CMK (cell line): ENCODE data around the gene SGMS1.
A peak's percentile ranks its signal among the peaks of the same experiment; 100 is the strongest.

Experiments
- DNase-seq: peaks from one replicate; pipeline ENCODE4 v3.0.0-alpha.2; 2010; ENCODE audit warnings: low read depth

SGMS1 gene

DNA sequence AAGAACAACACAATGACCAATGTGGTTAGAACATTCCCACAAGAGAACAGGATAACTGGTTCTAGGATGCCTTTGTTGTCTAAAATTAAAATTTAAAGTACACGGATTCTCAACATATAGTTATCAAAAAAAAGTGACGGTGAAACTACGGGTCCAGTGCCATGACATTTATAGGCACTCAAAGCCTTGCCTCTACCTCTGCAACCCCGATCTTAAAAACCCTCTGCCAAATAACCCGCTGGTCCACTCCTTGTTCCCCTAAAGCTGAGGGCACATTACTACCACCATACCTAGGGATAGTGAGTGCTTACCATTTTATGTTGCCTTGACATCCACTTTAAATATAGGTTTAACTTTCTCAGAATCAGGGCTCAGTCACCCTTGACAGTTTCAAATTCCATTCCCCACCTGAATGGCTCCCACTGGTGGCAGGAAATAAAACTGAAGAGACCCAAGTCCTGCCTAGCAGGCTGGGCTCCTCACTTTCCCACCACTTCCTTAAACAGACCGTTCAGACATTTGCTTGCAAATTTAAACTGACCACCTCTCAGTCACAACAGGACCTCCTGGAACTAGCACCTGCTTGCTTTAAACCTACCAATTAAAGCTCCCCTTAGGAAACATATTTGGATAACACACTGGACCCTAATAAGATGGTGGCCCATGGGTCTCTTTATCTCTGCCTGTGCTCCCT, 202.6 kb downstream of the SGMS1 start:
- no peak for DNase-seq

DNA sequence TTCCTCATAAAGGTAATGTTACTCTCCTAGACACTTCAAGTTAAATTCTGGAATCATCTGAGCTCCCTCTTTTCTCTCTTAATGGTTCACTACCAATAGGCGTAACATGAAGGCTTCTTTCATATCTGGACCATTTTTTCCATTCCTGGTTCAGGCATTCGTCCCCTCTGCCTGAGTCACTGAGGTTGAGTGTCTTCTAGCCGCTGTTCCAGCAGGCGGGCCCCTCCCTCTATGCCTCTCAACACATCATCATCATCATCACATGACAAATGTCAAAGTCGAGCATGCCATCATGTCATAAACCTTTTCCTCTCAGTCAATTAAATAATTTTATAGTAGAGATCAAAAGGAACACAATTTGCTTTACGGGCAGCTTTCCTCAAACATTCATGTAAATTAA, 203.6 kb downstream of the SGMS1 start:
- DNase-seq: no peak

DNA sequence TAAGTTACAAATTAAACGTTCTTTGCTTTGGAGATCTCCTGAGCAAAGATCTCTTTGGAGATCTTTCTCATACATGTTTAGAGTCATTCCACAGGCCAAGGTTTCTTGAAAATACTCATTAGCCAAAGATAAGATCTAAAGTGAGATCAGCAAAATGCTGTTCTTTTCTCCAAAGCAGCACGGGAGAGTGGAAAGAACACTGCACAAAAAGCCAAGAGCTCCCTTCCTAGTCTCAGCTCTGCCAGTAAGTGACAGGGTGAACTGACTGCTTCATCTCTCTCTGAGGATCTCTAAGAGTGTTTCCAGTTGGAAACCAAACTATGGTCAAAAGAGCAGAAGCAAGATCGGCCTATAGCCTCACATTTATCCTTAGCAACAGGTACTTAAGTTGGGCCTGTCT, 204.0 kb downstream of the SGMS1 start:
- no peak for DNase-seq

DNA sequence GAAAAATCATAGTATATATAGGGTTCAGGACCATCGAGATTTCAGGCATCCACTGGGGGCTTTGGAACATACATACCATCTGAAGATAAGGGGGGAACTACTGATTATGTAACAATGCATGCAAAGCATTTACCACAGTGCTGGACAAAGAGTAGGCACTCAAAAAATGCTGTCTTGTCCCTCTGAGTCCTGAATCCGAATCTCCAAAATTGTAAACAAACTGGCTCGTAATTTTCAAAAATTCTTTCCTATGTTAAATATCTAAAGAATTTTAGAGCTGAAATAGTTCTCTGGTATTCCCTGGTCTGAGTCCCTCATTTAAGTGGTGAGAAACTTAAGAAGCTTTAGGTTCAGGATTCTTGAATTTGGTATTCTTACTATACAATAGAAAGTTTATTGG, 204.7 kb downstream of the SGMS1 start:
- DNase-seq: no peak

- peak; percentile 20 for DNase-seq
These were observed 205.6 kb downstream of the SGMS1 start for GRCh38 chr10:50417886-50418830.

DNA sequence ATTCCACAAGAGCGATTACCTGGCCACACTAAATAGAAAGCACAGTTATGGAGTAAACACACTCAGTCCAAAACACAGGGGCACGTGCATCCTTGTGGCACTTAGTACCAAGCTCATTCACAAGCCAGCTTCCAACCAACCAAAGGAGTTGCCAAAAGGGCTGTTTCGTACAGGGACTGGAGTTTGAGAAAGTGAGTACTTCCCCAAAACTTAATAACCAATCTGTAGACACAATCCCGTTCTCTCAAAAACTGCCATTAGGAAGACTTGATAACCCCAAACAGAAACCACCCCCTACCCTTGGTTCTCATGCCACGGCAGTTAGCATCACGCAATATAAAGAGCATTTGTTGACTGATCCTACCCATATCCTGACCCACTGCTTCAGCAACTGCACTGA, 206.3 kb downstream of the SGMS1 start:
- no peak for DNase-seq

GRCh38 chr10:50416881-50417280, 206.9 kb downstream of the SGMS1 start:
- DNase-seq: no peak

- no peak for DNase-seq
These were observed 207.5 kb downstream of the SGMS1 start for GRCh38 chr10:50416181-50416824.

GRCh38 chr10:50415292-50415691, 208.5 kb downstream of the SGMS1 start:
- DNase-seq: no peak

GRCh38 chr10:50410066-50410811, 213.5 kb downstream of the SGMS1 start:
- DNase-seq: no peak

DNA sequence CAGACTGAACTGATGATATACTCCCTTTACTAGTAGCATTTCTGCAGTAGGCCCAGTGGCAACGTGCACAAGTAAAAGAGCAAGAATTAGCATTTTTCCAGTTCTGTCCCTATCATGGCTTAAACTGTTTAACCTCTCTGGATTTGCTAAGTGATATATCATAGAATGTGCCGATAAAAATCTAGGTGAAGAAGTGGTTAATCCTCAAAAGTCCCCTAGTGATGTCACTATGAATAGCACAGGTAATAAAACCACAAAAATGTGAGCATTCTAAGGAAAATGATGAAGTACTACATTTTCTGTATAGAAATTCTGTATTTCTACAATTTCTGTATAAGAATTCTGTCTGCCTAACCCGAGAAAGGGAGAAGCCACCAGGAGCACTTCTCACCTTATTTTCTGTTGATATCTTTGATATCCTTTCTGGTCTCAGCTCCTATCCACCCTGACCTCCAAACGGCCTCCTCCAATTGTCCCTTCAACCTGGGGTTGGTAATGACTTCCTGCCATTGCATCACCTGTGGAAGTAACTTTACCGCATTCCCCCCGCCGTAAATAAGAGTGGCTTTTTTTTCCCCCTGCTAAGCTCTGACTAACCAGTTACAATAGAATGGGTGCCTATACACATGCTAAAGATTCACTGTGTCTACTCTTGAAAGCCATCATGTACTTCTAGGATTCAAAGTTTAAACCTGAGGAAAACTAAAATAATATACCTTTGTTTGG, 216.5 kb downstream of the SGMS1 start:
- no peak for DNase-seq

DNA sequence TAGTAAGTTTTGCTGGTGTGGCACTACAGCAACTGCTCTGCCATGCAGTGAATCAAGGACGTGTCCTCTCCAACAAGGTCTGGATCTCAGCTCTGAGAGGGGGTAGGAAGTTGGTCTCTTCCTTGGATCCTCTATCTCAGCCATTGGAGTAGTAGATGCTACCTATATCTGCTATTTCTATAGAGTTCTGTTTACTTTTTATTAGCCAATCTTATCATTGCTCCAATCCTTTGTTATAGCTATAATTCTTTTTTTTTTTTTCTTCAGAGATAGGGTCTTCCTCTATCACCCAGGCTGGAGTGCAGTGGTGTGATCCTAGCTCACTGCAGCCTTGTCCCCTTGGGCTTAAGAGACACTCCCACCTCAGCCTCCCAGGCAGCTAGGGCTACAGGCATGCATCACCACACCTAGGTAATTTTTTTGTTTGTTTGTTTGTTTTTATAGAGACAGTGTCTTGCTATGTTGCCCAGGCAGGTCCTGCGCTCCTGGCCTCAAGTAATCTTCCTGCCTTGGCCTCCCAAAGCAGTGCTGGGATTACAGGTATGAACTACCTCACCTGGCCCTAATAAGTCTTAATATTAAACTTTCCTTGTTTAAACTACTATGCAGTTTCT, 217.2 kb downstream of the SGMS1 start:
- no peak for DNase-seq

DNA sequence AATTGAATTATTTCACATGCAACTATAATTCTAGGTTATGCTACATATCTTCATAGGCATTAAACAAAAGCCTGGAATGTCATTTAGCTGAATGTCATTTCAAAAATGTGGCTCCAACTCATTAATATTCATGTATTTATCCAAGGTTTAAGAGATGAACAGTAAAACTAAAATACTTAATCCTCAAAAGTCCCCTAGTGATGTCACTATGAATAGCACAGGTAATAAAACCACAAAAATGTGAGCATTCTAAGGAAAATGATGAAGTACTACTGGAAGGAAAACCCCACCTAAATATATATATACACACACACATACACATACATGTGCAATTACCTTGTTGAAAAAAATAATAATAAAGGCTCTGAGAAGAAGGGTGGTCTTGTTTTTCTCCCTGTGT, 218.0 kb downstream of the SGMS1 start:
- DNase-seq: no peak

GRCh38 chr10:50404021-50404773, 219.6 kb downstream of the SGMS1 start:
- no peak for DNase-seq

DNA sequence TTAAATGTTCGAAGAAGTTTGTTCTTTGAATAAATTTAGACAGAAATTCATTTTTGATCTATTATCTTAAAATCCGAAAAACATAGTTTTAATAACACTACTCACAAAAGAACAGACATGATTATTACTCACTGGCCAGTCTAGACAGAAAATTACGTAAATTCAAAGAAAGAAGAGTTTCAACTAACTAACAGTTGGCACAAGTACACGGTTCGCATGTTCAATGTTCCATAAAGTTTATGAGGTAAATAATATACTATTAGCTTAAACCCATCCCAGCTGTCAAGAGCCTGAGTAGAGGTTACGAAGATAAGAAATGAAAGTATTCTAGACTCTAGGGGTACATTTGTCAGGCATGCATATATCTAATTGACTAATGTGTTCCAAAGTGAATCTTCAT, 220.7 kb downstream of the SGMS1 start:
- DNase-seq: no peak

DNA sequence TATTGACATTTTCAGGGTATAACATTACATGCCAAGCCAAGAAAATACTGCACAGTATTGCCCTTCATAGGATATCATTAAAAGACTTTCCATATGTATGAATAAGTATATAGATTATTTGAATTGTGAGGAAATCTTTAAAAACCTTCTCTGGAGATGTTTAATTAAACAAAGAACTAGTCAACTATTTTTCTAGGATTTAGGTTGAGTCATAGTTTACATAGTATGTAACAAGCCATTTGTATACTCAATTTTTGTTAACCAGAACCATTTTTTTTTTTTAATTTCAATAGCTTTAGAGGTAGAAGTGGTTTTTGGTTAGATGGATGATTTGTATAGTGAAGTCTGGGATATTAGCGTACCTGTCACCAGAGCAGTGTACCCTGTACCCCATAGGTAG, 221.3 kb downstream of the SGMS1 start:
- no peak for DNase-seq

DNA sequence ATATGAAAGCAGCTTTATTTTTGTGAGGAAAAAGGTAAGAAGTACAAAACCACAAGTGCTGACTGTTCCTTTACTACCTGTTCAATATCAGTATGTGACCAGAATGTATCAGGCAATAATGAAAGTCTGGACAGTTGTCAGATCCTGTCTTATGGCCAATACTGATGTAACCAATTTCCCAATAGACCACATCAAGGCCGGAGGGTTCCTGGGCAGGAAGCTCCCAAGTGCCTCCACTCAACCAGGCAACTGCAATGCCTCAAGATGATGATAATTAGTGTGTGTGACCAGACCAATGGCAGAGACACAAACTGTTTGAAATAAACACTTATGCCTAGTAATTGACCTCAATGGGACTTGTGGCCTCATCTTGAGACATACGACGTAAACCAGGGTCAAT, 223.1 kb downstream of the SGMS1 start:
- DNase-seq: no peak

- no peak for DNase-seq
These were observed 224.9 kb downstream of the SGMS1 start for GRCh38 chr10:50398823-50399222.

GRCh38 chr10:50398381-50398780, 225.4 kb downstream of the SGMS1 start:
- DNase-seq: no peak
